GM21367 (cell line): ENCODE results near the gene MOK.
"Not testable (repeated sequence)": the region's sequence is repeated elsewhere in the genome, so short reads cannot be mapped to it uniquely, and the experiment has no call there.

Source experiments
- ATAC-seq: cut with Tn5 transposase; IDR thresholded peaks from one replicate; pipeline ENCODE4 v1.9.1; 2021; ENCODE audit not compliant: unreplicated experiment

MOK gene

GRCh38 chr14:102304611-102305506, at the start of gene MOK:
MOK (minus strand) TSS chr14:102305164; CDS start chr14:102304968, 196 bp downstream.
- ATAC-seq: peak; percentile 89

- no peak for ATAC-seq
These were observed 48.2 kb upstream of the MOK start for GRCh38 chr14:102353126-102353619.

- ATAC-seq: no peak
These were observed 47.2 kb upstream of the MOK start for GRCh38 chr14:102352213-102352612.

- not testable (repeated sequence) for ATAC-seq
These were observed 46.6 kb upstream of the MOK start for GRCh38 chr14:102351593-102351992.

- no peak for ATAC-seq
These were observed 46.1 kb upstream of the MOK start for GRCh38 chr14:102351023-102351422.

- ATAC-seq: no peak
These were observed 43.4 kb upstream of the MOK start for GRCh38 chr14:102348376-102348775.

- ATAC-seq: no peak
These were observed 41.7 kb upstream of the MOK start for GRCh38 chr14:102346645-102347044.

- no peak for ATAC-seq
These were observed 40.3 kb upstream of the MOK start for GRCh38 chr14:102345232-102345631.

GRCh38 chr14:102344485-102344884, 39.5 kb upstream of the MOK start:
- no peak for ATAC-seq

- ATAC-seq: no peak
These were observed 39.1 kb upstream of the MOK start for GRCh38 chr14:102344084-102344483.

GRCh38 chr14:102342238-102342637, 37.3 kb upstream of the MOK start:
- no peak for ATAC-seq

GRCh38 chr14:102341566-102341965, 36.6 kb upstream of the MOK start:
- no peak for ATAC-seq

GRCh38 chr14:102338724-102339123, 33.8 kb upstream of the MOK start:
- no peak for ATAC-seq

GRCh38 chr14:102335163-102335562, 30.2 kb upstream of the MOK start:
- ATAC-seq: no peak

- no peak for ATAC-seq
These were observed 29.1 kb upstream of the MOK start for GRCh38 chr14:102333795-102334705.

GRCh38 chr14:102333390-102333789, 28.4 kb upstream of the MOK start:
- no peak for ATAC-seq

GRCh38 chr14:102330806-102331205, 25.8 kb upstream of the MOK start:
- ATAC-seq: no peak

- ATAC-seq: not testable (repeated sequence)
These were observed 24.4 kb upstream of the MOK start for GRCh38 chr14:102329381-102329780.

- no peak for ATAC-seq
These were observed 21.6 kb upstream of the MOK start for GRCh38 chr14:102326583-102326982.

GRCh38 chr14:102325791-102326345, 20.9 kb upstream of the MOK start:
- ATAC-seq: no peak

GRCh38 chr14:102323102-102323501, 18.1 kb upstream of the MOK start:
- ATAC-seq: no peak
